DND-41 (cell line): ENCODE data around the gene ZBTB7B.

ENCODE experiments used
- ATAC-seq: fragments of 200-7000 bp; cut with Tn5 transposase; 3 replicates; pipeline ENCODE4 v1.9.1; 2021; ENCODE audit warnings: low read depth; ENCODE audit not compliant: insufficient read depth
- DNase-seq: peaks from one replicate; pipeline ENCODE4 v3.0.0-alpha.2; 2020
- H2AFZ ChIP-seq: 2 replicates; pipeline ENCODE4 v1.6.0; 2012; ENCODE audit warnings: low read depth, low read length
- H3K27ac ChIP-seq: 2 replicates; pipeline ENCODE4 v1.5.1; 2012; ENCODE audit warnings: low read length, inconsistent platforms
- H3K27me3 ChIP-seq: fragments of 200-600 bp; sonication (generic); 2 replicates; pipeline ENCODE4 v1.6.0; 2012; ENCODE audit warnings: low read length, mild to moderate bottlenecking, inconsistent platforms; ENCODE audit not compliant: insufficient read depth, poor library complexity
- H3K36me3 ChIP-seq: 2 replicates; pipeline ENCODE4 v1.5.1; 2012; ENCODE audit warnings: low read length, inconsistent platforms; ENCODE audit not compliant: insufficient read depth
- H3K4me1 ChIP-seq: 2 replicates; pipeline ENCODE4 v1.5.1; 2012; ENCODE audit warnings: mild to moderate bottlenecking, low read length; ENCODE audit not compliant: insufficient read depth
- H3K4me2 ChIP-seq: 2 replicates; pipeline ENCODE4 v1.6.0; 2012; ENCODE audit warnings: mild to moderate bottlenecking, moderate library complexity, low read length, inconsistent platforms; ENCODE audit not compliant: insufficient read depth
- H3K4me3 ChIP-seq, 2 experiments: fragments of 200-600 bp in 1 of 2; shearing (Covaris generic) in 1 of 2; 2 replicates each; pipeline ENCODE4 v1.5.1; 2012 to 2016; ENCODE audit warnings: inconsistent platforms in 2 of 2, low read length in 2 of 2, mild to moderate bottlenecking in 2 of 2, low read depth in 1 of 2, moderate library complexity in 1 of 2
- H3K79me2 ChIP-seq: 2 replicates; pipeline ENCODE4 v1.6.0; 2012; ENCODE audit warnings: low read length, inconsistent platforms; ENCODE audit not compliant: insufficient read depth
- H3K9ac ChIP-seq: 2 replicates; pipeline ENCODE4 v1.6.0; 2012; ENCODE audit warnings: low read depth, mild to moderate bottlenecking, inconsistent platforms, low read length, moderate library complexity
- H3K9me3 ChIP-seq: 2 replicates; pipeline ENCODE4 v1.5.1; 2012; ENCODE audit warnings: low read length, moderate library complexity, mild to moderate bottlenecking, inconsistent platforms; ENCODE audit not compliant: insufficient read depth, severe bottlenecking
- H4K20me1 ChIP-seq: 2 replicates; pipeline ENCODE4 v1.6.0; 2012; ENCODE audit warnings: low read length; ENCODE audit not compliant: insufficient read depth
- CTCF ChIP-seq: IDR thresholded peaks from 2 replicates; pipeline ENCODE4 v1.5.1; 2012; ENCODE audit warnings: borderline replicate concordance, low read length, moderate library complexity, mild to moderate bottlenecking; ENCODE audit not compliant: poor library complexity, severe bottlenecking; ENCODE audit errors: extremely low read depth
- EZH2 ChIP-seq: IDR thresholded peaks from 3 replicates; pipeline ENCODE4 v1.6.1; 2012; ENCODE audit warnings: borderline replicate concordance, low read depth, mild to moderate bottlenecking, moderate library complexity, low read length, inconsistent platforms; ENCODE audit not compliant: severe bottlenecking

ZBTB7B gene

GRCh38 chr1:155002464-155003226, at the start of gene ZBTB7B:
TSS of gene ZBTB7B (plus strand) at chr1:155002802. CDS start at chr1:155014661, 11,859 bp downstream.
- ATAC-seq (no peak), DNase-seq (no peak)
- H3K9ac ChIP-seq = no peak within 1 kb of the TSS
- peaks cover 49% of the 10 kb centered on the region for H3K27me3 ChIP-seq
- no peak within 1 kb of the TSS for H3K27ac ChIP-seq
- H3K79me2 ChIP-seq = no peaks in the 10 kb centered on the region
- no peak for TF ChIP-seq EZH2
- TF ChIP-seq CTCF = no peak
- no peaks in the 10 kb centered on the region for H3K9me3 ChIP-seq
- H4K20me1 ChIP-seq = peaks cover 74% of the 10 kb centered on the region
- no peak within 1 kb of the TSS for H3K4me3 ChIP-seq
- H3K4me2 ChIP-seq = peak within 1 kb of the TSS; percentile 15; the same call in 1 of the 2 replicates
- no peak within 1 kb of the TSS for H2AFZ ChIP-seq
- peaks cover 37% of the 10 kb centered on the region for H3K4me1 ChIP-seq
- H3K36me3 ChIP-seq = no peaks in the 10 kb centered on the region

GRCh38 chr1:154953611-154954038, 49.0 kb upstream of the ZBTB7B start:
- Histone ChIP-seq H3K4me1 (peaks cover 49% of the 10 kb centered on the region), H3K4me3 (no peak overlapping the region; a peak in 1 of 4 replicates), H3K9me3 (no peaks in the 10 kb centered on the region), H3K27me3 (no peaks in the 10 kb centered on the region), H4K20me1 (peaks cover 7% of the 10 kb centered on the region; the same call in 1 of the 2 replicates), H2AFZ (no peak overlapping the region), H3K36me3 (peaks cover 19% of the 10 kb centered on the region), H3K9ac (no peak overlapping the region), H3K27ac (peak overlapping the region; percentile 39; the same call in 1 of the 2 replicates), H3K4me2 (peak overlapping the region; percentile 88), H3K79me2 (peaks cover 28% of the 10 kb centered on the region)
- no peak for DNase-seq
- no peak for ATAC-seq
- TF ChIP-seq EZH2 = no peak
- no peak for TF ChIP-seq CTCF

GRCh38 chr1:154954541-154954940, 48.1 kb upstream of the ZBTB7B start:
- Histone ChIP-seq H3K4me1 (peaks cover 54% of the 10 kb centered on the region), H3K4me3 (peak overlapping the region in 1 of 2 experiments; percentile 82; a peak in 2 of 4 replicates), H3K9me3 (no peaks in the 10 kb centered on the region), H3K4me2 (peak overlapping the region; percentile 88), H2AFZ (no peak overlapping the region), H3K36me3 (peaks cover 26% of the 10 kb centered on the region), H3K27me3 (no peaks in the 10 kb centered on the region), H3K9ac (peak overlapping the region; percentile 64), H4K20me1 (peaks cover 16% of the 10 kb centered on the region), H3K79me2 (peaks cover 29% of the 10 kb centered on the region), H3K27ac (peak overlapping the region; percentile 88)
- DNase-seq (no peak), ATAC-seq (no peak)
- TF ChIP-seq EZH2 = no peak
- no peak for TF ChIP-seq CTCF
